VCaP (cell line): ENCODE data around the gene HAUS2.

ENCODE experiments used
- H3K27ac ChIP-seq: fragments of 450-650 bp; 2 replicates; pipeline ENCODE4 v1.5.1; 2017
- CTCF ChIP-seq: fragments of 450-650 bp; conservative IDR thresholded peaks from 2 replicates; pipeline ENCODE4 v1.5.1; 2017; ENCODE audit warnings: mild to moderate bottlenecking, moderate library complexity

HAUS2 gene

GRCh38 chr15:42603978-42604377 lies 55.3 kb downstream of the HAUS2 start:
- no peak for TF ChIP-seq CTCF
- no peak overlapping the region for H3K27ac ChIP-seq

- H3K27ac ChIP-seq, result no peak overlapping the region
- TF ChIP-seq CTCF, result no peak
Measured at GRCh38 chr15:42604894-42605744, 56.5 kb downstream of the HAUS2 start.

- H3K27ac ChIP-seq, result no peak overlapping the region
- no peak for TF ChIP-seq CTCF
Measured at GRCh38 chr15:42605796-42606195, 57.2 kb downstream of the HAUS2 start.

GRCh38 chr15:42608110-42608531 lies 59.5 kb downstream of the HAUS2 start:
- no peak for TF ChIP-seq CTCF
- no peak overlapping the region for H3K27ac ChIP-seq

GRCh38 chr15:42608752-42609488 lies 60.3 kb downstream of the HAUS2 start:
- H3K27ac ChIP-seq, result no peak overlapping the region
- TF ChIP-seq CTCF, result no peak

- H3K27ac ChIP-seq, result no peak overlapping the region
- no peak for TF ChIP-seq CTCF
Measured at GRCh38 chr15:42611532-42611931, 62.9 kb downstream of the HAUS2 start.

GRCh38 chr15:42612367-42612912 lies 63.8 kb downstream of the HAUS2 start:
- TF ChIP-seq CTCF, result no peak
- H3K27ac ChIP-seq, result no peak overlapping the region
